Measurements from ENCODE around the gene SYCE1.

The SYCE1 gene

DNA sequence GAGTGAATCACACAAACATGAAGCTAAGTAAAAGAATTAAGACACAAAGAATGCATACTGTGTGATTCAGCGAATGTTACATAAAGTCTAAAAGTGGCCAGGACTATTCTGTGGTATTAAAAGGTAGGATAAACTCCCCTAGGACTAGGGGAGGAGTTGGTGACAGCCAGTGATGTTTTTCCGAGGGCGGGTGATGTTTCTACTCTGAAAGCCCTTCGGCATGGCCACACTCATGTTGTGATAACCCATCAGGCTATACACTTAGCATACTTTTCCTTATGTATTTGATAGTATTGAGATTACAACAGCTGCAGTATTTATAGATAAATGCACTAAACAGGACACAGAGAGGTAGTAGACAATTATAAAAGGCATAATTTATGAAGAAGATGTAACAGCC, 54.0 kb downstream of the SYCE1 start:
- no peak for DNase-seq

DNA sequence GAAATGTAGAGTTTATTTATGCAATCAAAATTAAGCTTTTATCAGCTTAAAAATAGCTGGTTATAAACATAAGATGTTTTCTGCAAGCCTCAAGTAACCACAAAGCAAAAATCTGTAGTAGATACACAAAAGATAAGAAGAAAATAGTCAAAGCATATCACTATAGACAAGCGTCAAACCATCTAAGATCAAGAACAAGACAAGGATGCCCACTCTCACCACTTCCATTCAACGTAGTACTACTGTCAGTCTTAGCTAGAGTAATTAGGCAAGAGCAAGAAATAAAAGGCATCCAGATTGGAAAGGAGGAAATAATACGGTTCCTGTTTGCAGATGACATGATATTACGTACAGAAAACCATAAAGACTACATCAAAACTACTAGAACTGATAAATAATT, 55.7 kb downstream of the SYCE1 start:
- DNase-seq = no peak

Data from CD4-positive, alpha-beta T cell treated with Interleukin-4 for 4 hours (primary cell).